ENCODE results near the gene PTGER4. TPM values are rescaled to one million over a fixed set of nuclear protein-coding genes. Genes with fewer than 3 reads are reported as not detected.

The PTGER4 gene
- total RNA-seq, 1 donor from 2014 or later: 5.6 TPM

- no peak for DNase-seq (ENCODE audit: low spot score, unreplicated experiment)
- Mint-ChIP-seq H3K9me3 (ENCODE audit: low read depth) (no peaks in the 10 kb centered on the region), H3K36me3 (ENCODE audit: insufficient read depth) (no peaks in the 10 kb centered on the region), H3K27ac (no peak overlapping the region), H3K27me3 (no peaks in the 10 kb centered on the region), H3K4me1 (ENCODE audit: low read depth) (peaks cover 6% of the 10 kb centered on the region), H3K4me3 (ENCODE audit: low read depth) (no peak overlapping the region)
- TF ChIP-seq, protein P1, sequence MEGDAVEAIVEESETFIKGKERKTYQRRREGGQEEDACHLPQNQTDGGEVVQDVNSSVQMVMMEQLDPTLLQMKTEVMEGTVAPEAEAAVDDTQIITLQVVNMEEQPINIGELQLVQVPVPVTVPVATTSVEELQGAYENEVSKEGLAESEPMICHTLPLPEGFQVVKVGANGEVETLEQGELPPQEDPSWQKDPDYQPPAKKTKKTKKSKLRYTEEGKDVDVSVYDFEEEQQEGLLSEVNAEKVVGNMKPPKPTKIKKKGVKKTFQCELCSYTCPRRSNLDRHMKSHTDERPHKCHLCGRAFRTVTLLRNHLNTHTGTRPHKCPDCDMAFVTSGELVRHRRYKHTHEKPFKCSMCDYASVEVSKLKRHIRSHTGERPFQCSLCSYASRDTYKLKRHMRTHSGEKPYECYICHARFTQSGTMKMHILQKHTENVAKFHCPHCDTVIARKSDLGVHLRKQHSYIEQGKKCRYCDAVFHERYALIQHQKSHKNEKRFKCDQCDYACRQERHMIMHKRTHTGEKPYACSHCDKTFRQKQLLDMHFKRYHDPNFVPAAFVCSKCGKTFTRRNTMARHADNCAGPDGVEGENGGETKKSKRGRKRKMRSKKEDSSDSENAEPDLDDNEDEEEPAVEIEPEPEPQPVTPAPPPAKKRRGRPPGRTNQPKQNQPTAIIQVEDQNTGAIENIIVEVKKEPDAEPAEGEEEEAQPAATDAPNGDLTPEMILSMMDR (IDR thresholded peaks at IDR 0.05; ENCODE audit: unreplicated experiment): no peak
These were observed 19.0 kb upstream of the PTGER4 start for GRCh38 chr5:40660751-40661150.

- Mint-ChIP-seq H3K27me3 (no peaks in the 10 kb centered on the region), H3K36me3 (ENCODE audit: insufficient read depth) (no peaks in the 10 kb centered on the region), H3K9me3 (ENCODE audit: low read depth) (no peaks in the 10 kb centered on the region), H3K27ac (no peak overlapping the region), H3K4me3 (ENCODE audit: low read depth) (no peak overlapping the region), H3K4me1 (ENCODE audit: low read depth) (peaks cover 6% of the 10 kb centered on the region)
- no peak for DNase-seq (ENCODE audit: low spot score, unreplicated experiment)
- TF ChIP-seq, protein P1 (IDR thresholded peaks at IDR 0.05; ENCODE audit: unreplicated experiment): no peak
These were observed 13.9 kb upstream of the PTGER4 start for GRCh38 chr5:40665635-40666298.

GRCh38 chr5:40666657-40667056, 13.1 kb upstream of the PTGER4 start:
- Mint-ChIP-seq H3K9me3 (ENCODE audit: low read depth) (no peaks in the 10 kb centered on the region), H3K27me3 (no peaks in the 10 kb centered on the region), H3K4me1 (ENCODE audit: low read depth) (peaks cover 8% of the 10 kb centered on the region), H3K36me3 (ENCODE audit: insufficient read depth) (no peaks in the 10 kb centered on the region), H3K27ac (no peak overlapping the region), H3K4me3 (ENCODE audit: low read depth) (no peak overlapping the region)
- TF ChIP-seq, protein P1 (IDR thresholded peaks at IDR 0.05; ENCODE audit: unreplicated experiment): no peak
- DNase-seq (ENCODE audit: low spot score, unreplicated experiment): no peak

DNA sequence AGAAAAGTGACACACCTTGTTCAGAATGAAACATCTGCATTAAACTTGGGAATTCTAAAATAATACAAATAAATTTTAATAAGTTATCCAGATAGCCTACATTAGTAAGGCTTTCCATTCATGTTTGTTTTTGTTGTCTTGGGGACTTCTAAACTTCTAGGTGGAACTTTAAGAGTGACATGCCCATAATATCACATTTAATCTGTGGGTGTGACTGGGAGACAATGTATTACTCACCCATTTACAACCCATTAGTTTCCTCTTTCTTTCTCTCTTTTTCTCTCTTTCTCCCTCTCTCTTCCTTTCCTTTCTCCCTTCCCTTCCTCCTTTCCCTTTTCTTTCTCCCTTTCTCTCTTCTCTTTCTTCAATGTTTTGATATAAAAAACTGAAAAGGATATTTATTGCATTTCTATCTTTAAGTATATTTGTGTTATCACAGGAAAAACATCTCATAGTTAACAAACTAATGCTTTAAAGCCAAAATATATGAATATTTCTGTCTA, 12.5 kb upstream of the PTGER4 start:
- Mint-ChIP-seq H3K27me3 (no peaks in the 10 kb centered on the region), H3K27ac (no peak overlapping the region), H3K4me1 (ENCODE audit: low read depth) (peaks cover 8% of the 10 kb centered on the region), H3K9me3 (ENCODE audit: low read depth) (no peaks in the 10 kb centered on the region), H3K36me3 (ENCODE audit: insufficient read depth) (no peaks in the 10 kb centered on the region), H3K4me3 (ENCODE audit: low read depth) (no peak overlapping the region)
- TF ChIP-seq, protein P1 (IDR thresholded peaks at IDR 0.05; ENCODE audit: unreplicated experiment): no peak
- no peak for DNase-seq (ENCODE audit: low spot score, unreplicated experiment)

DNA sequence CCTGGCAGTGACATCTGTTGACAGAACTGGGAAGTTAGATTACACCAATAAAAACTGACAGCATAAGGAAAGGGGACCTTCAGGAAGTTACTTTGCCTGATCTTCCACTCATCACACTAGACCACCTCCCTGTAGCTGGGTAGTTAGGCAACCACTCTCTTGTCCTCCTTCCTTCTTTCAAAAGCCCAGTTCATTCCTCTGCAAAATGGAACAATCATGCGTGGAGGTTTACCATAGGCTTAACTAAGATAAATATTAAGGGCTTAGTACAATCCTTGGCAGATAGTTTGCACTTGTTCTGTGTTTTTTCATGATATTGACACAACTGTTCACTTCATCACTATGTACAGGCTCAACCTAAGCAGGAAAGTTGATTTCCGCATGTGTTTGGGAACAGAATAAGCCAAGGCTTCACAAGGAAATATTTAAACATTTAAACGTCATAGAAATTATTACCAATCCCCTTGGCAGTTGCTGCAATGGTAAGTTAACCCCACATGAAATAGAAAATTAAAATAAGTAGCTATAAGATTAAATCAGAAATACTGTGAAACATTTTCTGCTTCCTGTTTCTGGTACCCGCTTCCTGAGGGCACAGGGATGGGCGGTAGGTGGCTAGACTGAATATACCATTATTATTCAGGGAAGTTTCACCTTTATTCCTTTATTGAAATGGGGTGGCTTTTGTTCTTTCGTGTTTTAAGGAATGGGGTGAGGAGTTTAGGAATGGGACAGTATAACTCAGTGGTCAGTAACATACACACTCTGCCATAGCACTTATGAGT, 9.9 kb upstream of the PTGER4 start:
- Mint-ChIP-seq H3K9me3 (ENCODE audit: low read depth) (no peaks in the 10 kb centered on the region), H3K27me3 (no peaks in the 10 kb centered on the region)

More for the DNA sequence above, 9.9 kb upstream of the PTGER4 start:
- H3K27ac Mint-ChIP-seq: no peak overlapping the region
- TF ChIP-seq, protein P1 (IDR thresholded peaks at IDR 0.05; ENCODE audit: unreplicated experiment): no peak
- H3K4me1 Mint-ChIP-seq (ENCODE audit: low read depth): peaks cover 8% of the 10 kb centered on the region
- DNase-seq (ENCODE audit: low spot score, unreplicated experiment): no peak
- H3K4me3 Mint-ChIP-seq (ENCODE audit: low read depth): no peak overlapping the region
- no peaks in the 10 kb centered on the region for H3K36me3 Mint-ChIP-seq (ENCODE audit: insufficient read depth)
